Stimulated activated CD8-positive, alpha-beta memory T cell treated with anti-CD3 and anti-CD28 coated beads, Interleukin-15, amount 100 ng/mL, for 4 hours (primary cell): ENCODE measurements around the gene CERS4.
"Not testable (repeated sequence)": the region's sequence is repeated elsewhere in the genome, so short reads cannot be mapped to it uniquely, and the experiment has no call there.

Experiments used
- DNase-seq, 2 donors: peaks; one replicate each; pipeline ENCODE4 v3.0.0-alpha.2; 2020; ENCODE audit warnings: low read depth in 2 of 2

CERS4 gene

GRCh38 chr19:8261881-8262280, 52.7 kb downstream of the CERS4 start:
- DNase-seq, result no peak

GRCh38 chr19:8262431-8262830, 53.3 kb downstream of the CERS4 start:
- DNase-seq, result no peak

GRCh38 chr19:8264248-8264647, 55.1 kb downstream of the CERS4 start:
- DNase-seq, result not testable (repeated sequence)

- no peak for DNase-seq
These were observed 56.7 kb downstream of the CERS4 start for GRCh38 chr19:8265872-8266271.

GRCh38 chr19:8269724-8270123, 60.6 kb downstream of the CERS4 start:
- DNase-seq, result no peak

DNA sequence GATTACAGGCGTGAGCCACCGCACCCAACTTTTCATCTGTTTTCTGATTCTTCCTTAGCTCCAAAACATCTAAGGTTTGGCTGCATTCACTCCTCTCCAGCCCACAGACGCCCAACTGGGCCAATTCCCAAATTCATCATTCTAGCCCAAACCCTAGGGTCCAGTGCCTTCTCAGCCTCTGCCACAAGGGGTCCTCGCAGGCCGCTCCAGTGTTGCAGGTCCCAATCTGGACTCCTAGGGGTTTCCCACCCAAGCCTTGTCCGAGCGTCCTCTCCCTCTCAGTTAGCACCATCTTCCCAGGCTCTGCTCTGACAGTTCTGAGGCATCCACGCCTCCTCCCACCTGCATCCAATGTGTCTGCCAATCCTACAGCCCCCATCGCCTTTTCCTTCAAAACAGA, 67.3 kb downstream of the CERS4 start:
- DNase-seq, result not testable (repeated sequence)

GRCh38 chr19:8291337-8291736, 82.2 kb downstream of the CERS4 start:
- not testable (repeated sequence) for DNase-seq

DNA sequence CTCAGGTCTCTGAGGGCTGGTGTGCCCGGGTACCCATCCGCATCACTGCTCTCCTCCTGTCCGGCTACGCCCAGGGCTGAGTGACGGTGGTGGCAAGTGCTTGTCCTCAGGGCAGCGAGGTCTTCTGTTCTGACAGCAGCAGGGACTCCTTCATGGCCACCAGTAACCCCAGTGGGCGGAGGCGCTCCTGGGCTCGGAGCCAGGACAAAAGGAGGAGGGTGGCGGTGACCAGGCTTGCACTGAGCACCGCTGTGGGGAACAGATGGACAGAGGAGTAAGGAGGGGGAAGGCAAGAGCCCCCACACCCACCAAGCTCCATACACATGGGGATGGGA, 93.2 kb downstream of the CERS4 start:
- no peak for DNase-seq

GRCh38 chr19:8302734-8303133, 93.6 kb downstream of the CERS4 start:
- DNase-seq, result no peak

DNA sequence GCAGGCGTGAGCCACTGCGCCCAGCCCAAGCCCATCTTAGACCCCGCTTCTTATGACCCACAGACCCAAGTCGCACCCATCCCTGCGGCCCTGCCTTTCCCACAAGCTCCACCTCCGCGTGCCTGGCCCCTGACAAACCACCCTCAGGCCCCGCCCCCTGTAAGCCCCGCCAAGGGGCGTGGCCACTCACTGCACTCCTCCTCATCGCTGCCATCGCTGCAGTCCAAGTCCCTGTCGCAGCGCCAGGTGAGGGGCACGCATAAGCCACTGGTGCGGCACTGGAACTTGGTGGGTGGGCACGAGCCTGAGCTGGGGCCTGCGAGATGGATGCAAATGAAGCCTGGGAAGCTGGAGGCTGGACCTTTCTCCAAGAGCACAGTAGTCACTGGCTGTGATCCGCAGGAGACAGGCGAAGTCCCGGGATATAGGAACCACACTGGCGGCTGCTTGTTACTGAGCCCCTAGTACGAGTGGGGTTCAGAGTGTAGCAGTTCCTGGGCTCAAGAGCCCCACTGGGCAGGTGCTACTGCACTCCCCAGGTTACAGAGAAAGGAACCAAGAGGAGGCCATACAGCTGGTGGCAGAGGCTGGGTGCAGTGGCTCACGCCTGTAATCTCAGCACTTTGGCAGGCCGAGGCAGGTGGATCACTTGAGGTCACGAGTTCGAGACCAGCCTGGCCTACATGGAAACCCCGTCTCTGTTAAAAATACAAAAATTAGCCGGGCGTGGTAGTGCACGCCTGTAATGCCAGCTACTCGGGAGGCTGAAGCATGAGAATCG, 95.9 kb downstream of the CERS4 start:
- DNase-seq, result no peak

- no peak for DNase-seq
These were observed 96.6 kb downstream of the CERS4 start for GRCh38 chr19:8305798-8306197.

- DNase-seq, result no peak
These were observed 97.3 kb downstream of the CERS4 start for GRCh38 chr19:8306235-8307054.

GRCh38 chr19:8307400-8307964, 98.3 kb downstream of the CERS4 start:
- DNase-seq, result no peak

- DNase-seq, result peak; percentile 68 to 71
These were observed 99.0 kb downstream of the CERS4 start, which contains the start of gene CD320 for GRCh38 chr19:8307965-8308866. CD320 (minus strand) TSS chr19:8308358; CDS start chr19:8308290, 68 bp downstream.

DNA sequence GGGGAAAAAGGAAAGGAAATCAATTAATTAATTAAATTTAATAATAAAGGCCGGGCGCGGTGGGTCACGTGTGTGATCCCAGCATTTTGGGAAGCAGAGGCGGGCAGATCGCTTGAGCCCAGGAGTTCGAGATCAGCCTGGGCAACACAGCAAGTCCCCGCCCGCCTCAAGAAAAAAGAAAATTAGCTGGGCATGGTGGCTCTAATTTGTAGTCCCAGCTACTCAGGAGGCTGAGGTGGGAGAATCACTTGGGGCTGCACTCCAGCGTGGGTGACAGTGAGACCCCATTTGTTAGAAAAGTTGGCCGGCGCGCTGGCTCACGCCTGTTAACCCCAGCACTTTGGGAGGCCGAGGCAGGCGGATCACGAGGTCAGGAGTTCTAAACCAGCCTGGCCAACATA, 99.7 kb downstream of the CERS4 start:
- no peak for DNase-seq

GRCh38 chr19:8310342-8311055, 101.3 kb downstream of the CERS4 start:
- no peak for DNase-seq

GRCh38 chr19:8311461-8312260, 102.5 kb downstream of the CERS4 start:
- DNase-seq, result no peak
